CD4-positive, alpha-beta T cell treated with Interleukin-1 beta for 1 hour (primary cell): ENCODE measurements around the gene ITGA3.

ENCODE experiments used
- DNase-seq, 2 donors: peaks; one replicate each; pipeline ENCODE4 v3.0.0-alpha.2; 2020 to 2022

Gene ITGA3

GRCh38 chr17:50055426-50056216, at the start of gene ITGA3:
TSS of gene ITGA3 (plus strand) at chr17:50056110. CDS start at chr17:50056440, 330 bp downstream.
- peak; percentile 42 to 69 for DNase-seq

DNA sequence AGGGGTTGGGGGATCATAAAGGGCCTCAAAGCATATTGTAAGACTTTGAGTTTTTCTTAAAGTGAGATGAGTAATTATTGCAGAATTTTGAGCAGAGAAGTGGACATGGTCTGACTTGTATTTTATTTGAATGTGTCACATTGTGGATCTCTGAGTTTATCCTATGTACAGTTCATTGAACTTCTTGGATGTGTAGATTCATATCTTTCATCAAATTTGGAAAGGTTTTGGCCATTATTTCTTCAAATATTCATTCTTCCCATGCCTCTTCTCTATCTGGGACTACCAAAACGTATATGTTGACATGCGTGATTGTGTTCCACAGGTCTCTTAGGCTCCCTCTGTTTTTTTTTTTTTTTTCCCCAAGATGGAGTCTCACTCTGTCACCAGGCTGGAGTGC, 46.6 kb upstream of the ITGA3 start:
- no peak for DNase-seq

DNA sequence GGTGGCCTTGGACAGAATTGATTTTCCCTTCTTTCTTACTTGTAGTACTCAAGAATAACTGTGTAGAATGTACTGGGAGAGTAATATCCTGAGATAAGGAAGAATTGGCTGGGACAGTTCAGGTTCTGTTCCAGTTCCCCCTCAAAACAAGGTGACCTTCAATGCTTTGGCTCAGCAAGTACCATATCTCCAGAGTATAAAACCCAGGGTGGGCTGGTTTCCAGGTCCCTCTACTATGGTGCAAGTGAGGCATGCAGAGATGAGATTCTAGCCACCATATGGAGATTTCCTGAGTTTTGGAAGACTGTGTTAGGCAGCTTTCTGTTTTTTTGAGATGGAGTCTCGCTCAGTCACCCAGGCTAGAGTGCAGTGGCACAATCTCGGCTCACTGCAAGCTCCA, 42.8 kb upstream of the ITGA3 start:
- no peak for DNase-seq

DNA sequence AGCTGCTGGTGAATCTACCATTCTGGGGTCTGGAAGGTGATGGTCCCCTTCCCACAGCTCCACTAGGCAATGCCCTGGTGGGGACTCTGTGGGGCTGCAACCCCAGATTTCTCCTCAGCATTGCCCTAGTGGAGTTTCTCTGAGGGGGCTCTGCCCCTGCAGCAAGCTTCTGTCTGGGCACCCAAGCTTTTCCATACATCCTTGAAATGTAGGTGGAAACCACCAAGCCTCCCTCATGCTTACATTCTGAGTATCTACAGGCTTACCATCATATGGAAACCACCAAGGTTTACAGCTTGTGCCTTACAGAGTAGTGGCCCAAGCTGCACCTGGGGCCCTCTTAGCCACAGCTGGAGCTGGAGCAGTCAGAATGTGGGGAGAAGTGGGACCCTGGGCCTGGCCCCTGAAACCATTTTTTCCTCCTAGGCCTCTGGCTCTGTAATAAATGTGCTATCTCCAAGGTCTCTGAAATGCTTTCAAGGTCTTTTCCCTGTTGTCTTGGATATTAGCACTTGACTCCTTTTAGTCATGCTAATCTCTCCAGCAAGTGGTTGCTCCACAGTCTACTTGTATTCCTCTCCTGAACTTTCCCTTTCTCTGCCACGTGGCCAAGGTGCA, 41.3 kb upstream of the ITGA3 start:
- no peak for DNase-seq

GRCh38 chr17:50015146-50015545, 40.8 kb upstream of the ITGA3 start:
- no peak for DNase-seq

- DNase-seq, result no peak
These were observed 37.0 kb upstream of the ITGA3 start for GRCh38 chr17:50018909-50019308.

DNA sequence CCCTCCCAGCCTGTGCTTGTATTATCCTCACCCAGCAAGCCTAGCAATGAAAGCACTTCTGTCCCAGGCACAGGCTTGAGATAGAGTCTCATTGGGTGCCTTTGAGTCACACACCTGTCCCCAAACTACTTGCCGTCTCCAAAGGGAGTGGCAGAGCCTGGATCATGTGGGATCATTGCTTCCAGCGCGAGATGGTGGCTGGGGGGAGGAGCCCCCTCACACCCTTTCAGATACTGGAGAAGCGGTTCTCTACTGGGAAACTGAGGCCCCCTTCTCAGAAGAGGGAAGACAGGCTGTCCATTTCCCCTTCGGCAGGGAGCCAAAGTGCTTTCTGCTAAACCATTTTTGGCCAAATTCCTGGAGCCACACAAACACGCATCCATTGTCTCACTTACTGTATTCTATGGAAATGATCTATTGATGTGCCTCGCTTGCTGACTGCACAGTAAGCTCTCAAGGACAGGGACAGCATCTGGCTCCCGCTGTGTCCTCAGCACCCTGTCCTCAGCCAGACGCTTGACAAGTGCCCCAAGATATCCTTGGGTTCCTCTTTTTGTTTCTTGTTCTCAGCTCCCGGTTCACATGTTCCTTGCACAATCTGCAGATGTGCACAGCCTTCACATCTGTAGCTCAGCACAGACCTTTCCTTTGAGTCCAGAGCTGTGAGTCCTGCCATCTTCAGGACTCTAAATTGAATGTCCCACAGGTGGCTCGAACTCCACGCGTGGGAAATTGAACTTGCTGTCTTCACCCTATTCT, 34.9 kb upstream of the ITGA3 start:
- no peak for DNase-seq

DNA sequence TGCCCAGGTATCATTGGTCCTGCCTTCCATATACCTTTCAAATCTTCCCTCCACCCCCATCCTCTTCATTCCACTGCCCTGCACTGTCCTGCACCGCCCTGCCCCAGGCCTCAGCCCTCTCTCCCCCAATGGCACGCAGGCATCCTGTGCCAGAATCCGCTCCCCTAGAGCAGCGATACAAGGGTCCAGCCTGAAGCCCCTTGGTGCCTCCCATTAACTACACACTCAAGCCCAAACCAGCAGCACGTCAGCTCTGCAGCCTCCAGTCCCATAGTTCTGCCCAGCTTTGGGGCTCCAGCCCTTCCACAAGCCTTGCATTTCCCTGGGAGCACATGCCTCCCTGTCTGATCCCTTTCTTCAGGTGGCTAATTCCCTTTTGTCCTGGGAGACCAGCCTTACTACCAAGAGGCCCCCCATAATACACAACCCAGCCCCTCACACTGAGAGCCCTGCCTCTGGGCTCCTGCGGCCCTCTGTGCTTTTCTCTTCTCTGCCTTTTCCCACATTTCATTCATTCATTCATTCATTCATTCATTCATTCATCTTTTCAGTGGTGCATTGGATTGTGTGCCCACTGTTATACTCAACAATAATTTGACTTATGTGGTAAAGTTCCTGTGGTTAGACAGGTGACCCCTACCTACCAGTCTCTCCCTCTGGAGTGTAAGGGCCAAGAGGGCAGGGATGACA, 34.1 kb upstream of the ITGA3 start:
- DNase-seq, result no peak

DNA sequence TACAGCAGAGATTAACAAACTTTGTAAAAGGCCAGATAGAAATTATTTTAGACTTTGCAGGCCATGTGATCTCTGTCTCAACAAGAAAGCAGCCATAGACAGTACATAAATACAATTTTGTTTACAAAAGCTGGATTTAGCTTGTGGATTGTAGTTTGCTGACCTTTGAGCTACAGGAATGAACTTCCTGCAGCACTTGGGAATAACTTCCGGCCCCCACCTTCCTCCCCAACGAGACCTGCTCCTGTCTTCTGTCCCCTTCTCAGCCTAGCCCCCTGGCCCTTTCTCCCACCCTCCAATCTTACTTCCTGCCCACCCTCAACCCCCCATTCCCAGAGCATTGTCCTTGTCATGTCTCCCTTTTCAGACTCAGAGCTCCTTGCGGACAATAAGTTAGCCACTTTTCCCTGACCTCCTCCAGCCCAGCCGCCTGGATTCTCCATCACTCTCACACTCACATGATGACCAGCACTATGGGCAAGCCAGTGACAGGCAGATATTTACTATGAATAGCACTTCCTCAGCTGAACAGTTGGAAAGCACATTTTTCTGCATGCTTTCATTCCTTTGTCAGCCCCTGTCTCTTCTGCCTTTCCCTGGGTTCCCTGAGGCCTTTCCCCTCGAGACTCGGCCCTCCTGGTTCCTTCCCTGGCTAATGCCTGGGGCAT, 33.3 kb upstream of the ITGA3 start:
- no peak for DNase-seq

- no peak for DNase-seq
These were observed 32.4 kb upstream of the ITGA3 start for GRCh38 chr17:50023520-50023919.

- no peak for DNase-seq
These were observed 31.1 kb upstream of the ITGA3 start for GRCh38 chr17:50024808-50025207.

DNA sequence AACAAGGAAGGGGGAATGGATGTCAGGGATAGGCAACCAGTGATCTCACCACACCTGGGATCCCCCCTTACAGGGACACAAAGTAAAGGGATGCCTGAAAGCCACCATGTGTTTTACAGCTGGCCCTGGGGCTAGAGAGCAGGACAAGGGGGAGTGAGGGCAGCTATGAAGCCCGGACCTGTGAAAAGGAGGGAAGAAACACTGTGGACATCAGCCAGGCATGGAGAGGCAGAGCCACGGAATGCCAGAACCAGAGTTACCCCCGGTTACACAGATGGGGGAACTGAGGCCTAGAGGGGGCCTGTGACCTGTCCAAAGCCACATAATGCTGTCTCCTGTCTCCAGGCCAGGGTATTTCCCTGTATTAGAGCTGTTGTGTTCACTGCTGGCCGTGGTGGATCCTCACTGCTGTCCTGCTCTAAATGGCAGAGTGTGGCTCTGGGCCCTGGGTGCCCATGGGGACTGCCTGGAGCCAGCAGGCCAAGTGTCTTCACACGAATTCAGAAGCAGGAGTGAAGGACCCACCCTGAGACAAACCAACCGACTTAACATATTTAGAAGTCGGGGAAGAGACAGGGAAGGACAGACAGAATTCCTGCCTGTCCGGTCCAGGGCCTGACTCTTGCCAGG, 29.7 kb upstream of the ITGA3 start:
- DNase-seq, result no peak

- peak; percentile 72 to 80 for DNase-seq
These were observed 29.1 kb upstream of the ITGA3 start for GRCh38 chr17:50026837-50027171.

DNA sequence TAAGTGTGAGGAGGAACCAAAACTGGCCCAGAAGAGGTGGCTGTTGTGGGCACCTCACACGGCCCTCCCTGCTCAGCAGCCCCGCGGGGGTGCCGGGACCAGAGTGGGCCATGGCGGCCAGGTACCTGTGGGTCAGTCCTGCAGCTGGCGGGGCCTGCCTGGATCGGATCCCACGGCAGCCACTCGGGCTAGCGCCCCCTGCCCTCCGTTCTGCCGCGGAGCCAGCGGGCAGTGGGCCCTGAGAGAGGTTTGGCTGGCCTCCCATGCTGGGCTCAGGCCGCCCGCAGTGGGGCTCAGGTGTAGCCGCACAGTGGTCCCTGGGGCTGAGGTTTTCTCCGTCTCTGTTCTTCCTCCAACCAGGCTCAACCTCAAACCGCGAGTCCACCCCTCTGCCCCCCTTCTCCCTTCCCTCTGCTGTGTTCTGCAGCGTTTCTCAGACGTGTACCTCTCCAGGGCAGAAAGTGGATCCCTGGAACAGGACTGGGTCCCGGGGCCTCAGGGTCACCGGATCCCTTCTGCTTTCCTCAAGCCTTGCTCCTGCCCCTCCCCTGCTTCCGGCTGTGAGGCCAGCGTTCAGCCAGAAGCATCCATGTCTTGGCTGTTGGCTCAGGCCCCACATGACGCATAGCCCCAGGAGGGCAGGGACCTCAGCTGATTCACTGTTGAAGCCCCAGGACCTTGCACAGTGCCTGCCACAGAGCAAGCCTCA, 28.6 kb upstream of the ITGA3 start:
- DNase-seq, result peak in 1 of 2 donors; percentile 11

GRCh38 chr17:50027881-50028735, 27.8 kb upstream of the ITGA3 start:
- no peak for DNase-seq

GRCh38 chr17:50028736-50029120, 27.2 kb upstream of the ITGA3 start:
- no peak for DNase-seq

DNA sequence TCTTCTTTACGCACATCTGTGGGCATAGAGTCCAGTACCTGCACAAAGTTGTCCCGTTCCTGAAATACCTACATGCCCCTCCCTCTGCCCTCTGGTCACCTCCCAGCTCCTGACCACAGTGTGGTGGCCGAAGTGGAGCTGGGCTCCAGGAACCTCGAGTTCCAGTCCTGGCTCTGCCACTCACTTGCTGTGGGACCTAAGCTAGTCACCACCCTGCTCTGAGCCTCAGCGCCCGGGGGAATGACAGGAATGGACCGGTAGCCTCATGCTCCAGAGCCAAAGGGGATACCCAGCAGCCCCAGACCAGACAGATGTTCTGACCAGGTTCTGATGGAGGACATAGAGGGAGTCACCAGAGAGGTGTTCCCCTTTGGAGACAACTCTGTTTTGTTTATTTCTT, 26.7 kb upstream of the ITGA3 start:
- no peak for DNase-seq

- no peak for DNase-seq
These were observed 22.6 kb upstream of the ITGA3 start for GRCh38 chr17:50033316-50033715.

- DNase-seq, result no peak
These were observed 21.2 kb upstream of the ITGA3 start for GRCh38 chr17:50034498-50035364.

DNA sequence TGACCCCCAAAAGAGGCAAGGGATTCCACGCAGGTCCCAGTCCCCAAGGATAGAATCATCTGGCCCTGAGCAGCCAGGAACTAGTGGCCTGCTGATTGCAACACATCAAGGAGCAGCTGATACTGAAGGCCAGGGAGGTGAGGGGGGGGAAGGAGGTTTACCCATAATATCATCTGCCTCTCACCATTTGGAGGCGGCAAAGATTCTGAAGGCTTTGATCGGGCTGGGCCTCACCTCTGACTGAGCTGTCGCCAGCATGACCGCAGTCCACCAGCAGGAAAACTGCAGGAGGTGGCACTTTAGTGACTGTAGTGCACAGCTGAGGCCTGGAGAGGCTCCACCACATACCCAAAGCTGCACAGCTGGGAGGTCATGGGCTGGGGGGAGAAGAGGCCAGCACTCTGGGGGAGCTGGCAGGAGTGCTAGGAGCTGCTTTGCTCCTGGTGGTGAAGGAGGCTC, 20.5 kb upstream of the ITGA3 start:
- no peak for DNase-seq
